HG03196 (cell line): Measurements from ENCODE around the gene HTR1D.
"Not testable (repeated sequence)": the region's sequence is repeated elsewhere in the genome, so short reads cannot be mapped to it uniquely, and the experiment has no call there.

Experiments
- ATAC-seq: cut with Tn5 transposase; IDR thresholded peaks from one replicate; pipeline ENCODE4 v1.9.1; 2021; ENCODE audit not compliant: unreplicated experiment

Gene HTR1D, protein sequence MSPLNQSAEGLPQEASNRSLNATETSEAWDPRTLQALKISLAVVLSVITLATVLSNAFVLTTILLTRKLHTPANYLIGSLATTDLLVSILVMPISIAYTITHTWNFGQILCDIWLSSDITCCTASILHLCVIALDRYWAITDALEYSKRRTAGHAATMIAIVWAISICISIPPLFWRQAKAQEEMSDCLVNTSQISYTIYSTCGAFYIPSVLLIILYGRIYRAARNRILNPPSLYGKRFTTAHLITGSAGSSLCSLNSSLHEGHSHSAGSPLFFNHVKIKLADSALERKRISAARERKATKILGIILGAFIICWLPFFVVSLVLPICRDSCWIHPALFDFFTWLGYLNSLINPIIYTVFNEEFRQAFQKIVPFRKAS

GRCh38 chr1:23217421-23218115, at the start of gene HTR1D:
HTR1D (minus strand) TSS chr1:23217502; CDS start chr1:23194219, 23,283 bp downstream.
- no peak for ATAC-seq

DNA sequence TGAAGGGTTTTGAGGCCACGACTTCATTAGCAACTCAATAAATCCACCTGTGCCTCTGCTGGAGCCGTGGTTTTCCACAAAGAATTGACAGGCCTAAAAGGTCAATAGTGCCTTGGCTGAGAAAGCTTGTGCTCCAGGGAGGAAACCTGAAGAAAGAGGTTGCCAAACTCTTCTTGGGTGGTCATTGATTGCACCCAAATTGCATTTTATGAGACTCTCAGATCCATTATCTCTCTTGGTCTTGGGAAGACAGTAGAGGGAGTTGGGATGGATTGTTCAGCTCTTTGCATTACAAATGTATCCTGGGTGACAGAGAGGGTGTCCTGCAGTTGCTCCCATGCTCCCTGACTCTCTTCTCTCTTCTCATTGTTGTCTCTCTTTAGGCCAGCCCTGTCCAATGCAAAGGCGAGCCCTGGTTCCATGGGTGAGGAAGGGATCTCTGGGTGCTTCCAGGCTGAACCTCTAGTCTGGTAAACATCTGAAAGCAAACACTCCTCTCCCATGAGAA, 46.1 kb upstream of the HTR1D start:
- no peak for ATAC-seq

GRCh38 chr1:23258082-23258481, 40.8 kb upstream of the HTR1D start:
- not testable (repeated sequence) for ATAC-seq

- ATAC-seq, result not testable (repeated sequence)
Observed at GRCh38 chr1:23257371-23257770, 40.1 kb upstream of the HTR1D start.

GRCh38 chr1:23254584-23254983, 37.3 kb upstream of the HTR1D start:
- ATAC-seq, result no peak

- ATAC-seq, result no peak
Observed at GRCh38 chr1:23251812-23252211, 34.5 kb upstream of the HTR1D start.

GRCh38 chr1:23249787-23250454, 32.6 kb upstream of the HTR1D start:
- no peak for ATAC-seq

DNA sequence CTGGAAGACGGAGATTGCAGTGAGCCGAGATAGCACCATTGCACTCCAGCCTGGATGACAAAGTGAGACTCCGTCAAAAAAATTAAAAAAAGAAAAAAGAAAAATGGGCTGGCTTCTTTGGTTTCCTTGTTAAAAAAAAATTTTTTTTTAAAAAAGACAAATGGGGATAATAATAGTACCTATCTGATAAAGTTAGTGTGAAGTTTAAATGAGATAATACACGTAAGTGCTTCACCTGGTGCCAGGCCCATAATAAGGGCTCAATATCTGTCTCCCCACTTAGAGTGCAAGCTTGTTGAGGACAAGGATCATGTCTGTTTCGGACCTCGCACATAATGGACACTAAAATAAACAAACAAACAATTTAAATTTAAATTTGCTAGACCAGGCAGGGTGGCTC, 30.0 kb upstream of the HTR1D start:
- no peak for ATAC-seq

- ATAC-seq, result no peak
Observed at GRCh38 chr1:23246274-23246673, 29.0 kb upstream of the HTR1D start.

GRCh38 chr1:23244256-23244761, 27.0 kb upstream of the HTR1D start:
- no peak for ATAC-seq

DNA sequence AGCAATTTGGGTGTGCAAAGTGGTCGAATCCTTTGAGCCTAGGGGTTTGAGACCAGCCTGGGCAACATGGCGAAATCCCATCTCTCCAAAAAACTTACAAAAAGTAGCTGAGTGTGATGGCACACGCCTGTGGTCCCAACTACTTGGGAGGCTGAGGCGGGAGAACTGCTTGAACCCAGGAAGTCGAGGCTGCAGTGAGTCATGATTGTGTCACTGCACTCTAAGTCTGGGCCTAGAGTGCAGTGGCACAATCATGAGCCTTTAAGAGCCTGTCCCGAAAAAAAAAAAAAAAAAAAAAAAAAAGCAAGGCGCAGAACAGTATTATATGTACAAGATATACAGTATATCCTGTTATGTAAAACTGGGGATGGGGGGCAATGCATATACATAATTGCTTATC, 25.1 kb upstream of the HTR1D start:
- no peak for ATAC-seq

DNA sequence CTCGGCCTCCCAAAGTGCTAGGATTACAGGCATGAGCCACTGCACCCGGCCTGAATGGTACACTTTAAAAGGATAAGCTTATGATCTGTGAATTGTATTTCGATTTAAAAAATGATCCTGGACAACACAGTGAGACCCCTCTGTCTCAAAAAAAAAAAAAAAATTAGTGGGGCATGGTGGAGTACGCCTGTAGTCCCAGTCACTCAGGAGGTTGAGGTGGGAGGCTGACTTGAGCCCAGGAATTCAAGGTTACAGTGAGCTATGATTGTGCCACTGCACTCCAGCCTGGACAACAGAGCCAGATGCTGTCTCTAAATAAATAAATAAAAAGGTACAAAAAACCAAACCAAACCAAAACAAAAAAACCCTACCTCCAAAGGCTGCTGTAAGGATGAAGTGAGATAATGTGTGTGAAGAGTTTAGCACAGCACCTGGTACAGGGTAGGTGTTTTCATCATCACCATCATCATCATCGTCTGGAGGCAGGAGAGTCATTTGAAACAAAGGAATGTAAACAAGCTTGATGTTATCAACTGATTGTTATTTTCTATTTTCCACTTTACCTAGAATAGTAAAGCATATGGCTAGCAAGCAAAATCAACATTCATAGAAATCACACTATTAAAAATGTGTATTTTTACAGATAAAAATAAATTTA, 22.5 kb upstream of the HTR1D start:
- ATAC-seq, result no peak

DNA sequence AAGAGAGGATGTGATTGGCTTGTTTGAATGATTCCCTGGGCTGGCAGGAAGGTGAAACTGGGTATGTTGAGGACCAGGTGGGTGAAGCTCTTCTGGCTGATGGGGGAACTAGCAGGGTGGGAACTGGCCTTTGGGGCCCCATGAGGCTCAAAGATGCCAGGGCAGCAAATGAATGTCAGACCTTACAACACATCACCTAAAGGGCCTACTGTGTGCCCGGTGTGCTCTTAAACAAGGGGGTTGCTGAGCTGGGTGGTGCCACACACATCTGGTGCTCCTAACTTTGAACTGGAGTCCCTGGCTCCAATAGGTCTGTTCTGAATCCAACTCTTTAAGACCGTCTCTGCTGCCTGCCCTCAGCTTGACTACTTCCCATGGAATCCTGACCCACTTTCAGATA, 21.3 kb upstream of the HTR1D start:
- no peak for ATAC-seq

- no peak for ATAC-seq
Observed at GRCh38 chr1:23237508-23237907, 20.2 kb upstream of the HTR1D start.

- no peak for ATAC-seq
Observed at GRCh38 chr1:23227806-23228205, 10.5 kb upstream of the HTR1D start.

- no peak for ATAC-seq
Observed at GRCh38 chr1:23224739-23225648, 7.7 kb upstream of the HTR1D start.

- not testable (repeated sequence) for ATAC-seq
Observed at GRCh38 chr1:23223963-23224362, 6.7 kb upstream of the HTR1D start.

GRCh38 chr1:23223490-23223951, 6.2 kb upstream of the HTR1D start:
- ATAC-seq, result not testable (repeated sequence)

- no peak for ATAC-seq
Observed at GRCh38 chr1:23222742-23223141, 5.4 kb upstream of the HTR1D start.

DNA sequence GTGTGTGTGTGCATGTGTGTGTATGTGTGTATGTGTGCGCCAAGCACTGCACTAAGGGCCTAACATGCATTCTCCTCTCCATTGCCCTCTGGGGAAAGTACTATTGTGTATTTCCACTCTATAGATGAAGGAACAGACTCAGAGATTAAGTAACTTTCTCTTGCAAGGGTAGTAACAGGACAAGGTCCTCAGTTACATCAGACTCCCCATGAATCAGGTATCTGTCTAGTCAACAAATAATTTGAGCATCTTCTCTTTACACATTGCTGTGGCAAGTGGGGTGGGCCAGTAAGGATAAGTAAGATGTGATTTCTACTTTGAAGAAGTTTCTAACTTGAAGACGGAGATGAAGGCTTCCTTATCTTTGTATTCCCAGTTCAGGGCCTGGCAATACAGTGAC, 5.0 kb upstream of the HTR1D start:
- no peak for ATAC-seq
